ENCODE measurements around the gene TMEM154. TPM values are rescaled to one million over a fixed set of nuclear protein-coding genes. Genes with fewer than 3 reads are reported as not detected.

TMEM154 gene
- total RNA-seq, 4 donors from 2014 or later: 0.38 to 56.9 (median 2.5) TPM

GRCh38 chr4:152605031-152605430 lies 74.8 kb downstream of the TMEM154 start:
- Histone ChIP-seq H3K27ac (no peak overlapping the region), H3K4me3 (no peak overlapping the region), H3K27me3 (no peaks in the 10 kb centered on the region), H3K9me3 (no peaks in the 10 kb centered on the region), H3K4me1 (no peaks in the 10 kb centered on the region), H3K36me3 (no peaks in the 10 kb centered on the region)
- TF ChIP-seq POLR2A (IDR thresholded peaks at IDR 0.05): no peak
- no peak for DNase-seq

GRCh38 chr4:152601156-152601555 lies 78.6 kb downstream of the TMEM154 start:
- TF ChIP-seq POLR2A (IDR thresholded peaks at IDR 0.05) (no peak), CTCF (IDR thresholded peaks at IDR 0.05) (no peak)
- Histone ChIP-seq H3K9me3 (no peaks in the 10 kb centered on the region), H3K4me1 (no peaks in the 10 kb centered on the region), H3K4me3 (no peak overlapping the region), H3K27ac (no peak overlapping the region), H3K27me3 (no peaks in the 10 kb centered on the region), H3K36me3 (no peaks in the 10 kb centered on the region)
- no peak for DNase-seq

GRCh38 chr4:152599636-152600035 lies 80.2 kb downstream of the TMEM154 start:
- H3K27me3 ChIP-seq: no peaks in the 10 kb centered on the region
- no peak overlapping the region for H3K27ac ChIP-seq
- no peaks in the 10 kb centered on the region for H3K4me1 ChIP-seq
- H3K36me3 ChIP-seq: no peaks in the 10 kb centered on the region
- H3K9me3 ChIP-seq: no peaks in the 10 kb centered on the region
- no peak for TF ChIP-seq POLR2A (IDR thresholded peaks at IDR 0.05)
- TF ChIP-seq CTCF (IDR thresholded peaks at IDR 0.05): no peak
- no peak overlapping the region for H3K4me3 ChIP-seq
- no peak for DNase-seq

GRCh38 chr4:152599095-152599494 lies 80.7 kb downstream of the TMEM154 start:
- H3K4me1 ChIP-seq: no peaks in the 10 kb centered on the region
- H3K27ac ChIP-seq: no peak overlapping the region
- H3K27me3 ChIP-seq: no peaks in the 10 kb centered on the region
- no peak for DNase-seq
- TF ChIP-seq CTCF (IDR thresholded peaks at IDR 0.05) (no peak), POLR2A (IDR thresholded peaks at IDR 0.05) (no peak)
- H3K4me3 ChIP-seq: no peak overlapping the region
- no peaks in the 10 kb centered on the region for H3K9me3 ChIP-seq
- H3K36me3 ChIP-seq: no peaks in the 10 kb centered on the region

- no peaks in the 10 kb centered on the region for H3K27me3 ChIP-seq
- H3K27ac ChIP-seq: no peak overlapping the region
- no peak for DNase-seq
- no peaks in the 10 kb centered on the region for H3K9me3 ChIP-seq
- H3K4me3 ChIP-seq: no peak overlapping the region
- H3K4me1 ChIP-seq: no peaks in the 10 kb centered on the region
- no peaks in the 10 kb centered on the region for H3K36me3 ChIP-seq
- TF ChIP-seq POLR2A (IDR thresholded peaks at IDR 0.05): no peak
- no peak for TF ChIP-seq CTCF (IDR thresholded peaks at IDR 0.05)
These were observed 81.3 kb downstream of the TMEM154 start for GRCh38 chr4:152598454-152598853.

- no peak for TF ChIP-seq CTCF (IDR thresholded peaks at IDR 0.05)
- no peak for TF ChIP-seq POLR2A (IDR thresholded peaks at IDR 0.05)
- Histone ChIP-seq H3K4me1 (peaks cover 0 to 6% (median 0%) of the 10 kb centered on the region in 4 donors), H3K27me3 (no peaks in the 10 kb centered on the region), H3K36me3 (no peaks in the 10 kb centered on the region), H3K9me3 (no peaks in the 10 kb centered on the region), H3K27ac (no peak overlapping the region), H3K4me3 (no peak overlapping the region)
- peak in 1 of 3 donors; percentile 19 for DNase-seq
These were observed 84.5 kb downstream of the TMEM154 start for GRCh38 chr4:152594978-152595925.

All from Peyer's patch (tissue), 4 donors.